HepG2 (cell line): ENCODE data around the gene ZFAND3.

Experiments used
- ARNT ChIP-seq: fragments of 450-650 bp; IDR thresholded peaks from 2 replicates; pipeline ENCODE4 v1.6.1; 2017
- CBFB ChIP-seq: sonication (generic); formaldehyde crosslinking; IDR thresholded peaks from 2 replicates; pipeline ENCODE4 v1.4.0; 2020; ENCODE audit warnings: missing genetic modification reagents
- CHD2 ChIP-seq: IDR thresholded peaks from 2 replicates; pipeline ENCODE4 v1.6.1; 2011; ENCODE audit warnings: low read depth, low read length, improper control_type of control experiment
- JUNB ChIP-seq: sonication (generic); formaldehyde crosslinking; IDR thresholded peaks from 2 replicates; pipeline ENCODE4 v1.8.0; 2022; ENCODE audit warnings: missing genetic modification reagents, mild to moderate bottlenecking, borderline replicate concordance
- MBD4 ChIP-seq: IDR thresholded peaks from 2 replicates; pipeline ENCODE4 v1.6.1; 2012; ENCODE audit warnings: low read length, inconsistent platforms, borderline replicate concordance
- PAX8 ChIP-seq: sonication (generic); formaldehyde crosslinking; IDR thresholded peaks from 2 replicates; pipeline ENCODE4 v1.8.0; 2022; ENCODE audit warnings: mild to moderate bottlenecking, missing genetic modification reagents, borderline replicate concordance
- POLR2AphosphoS5 ChIP-seq: IDR thresholded peaks from 2 replicates; pipeline ENCODE4 v1.6.1; 2012; ENCODE audit warnings: low read depth, low read length
- ZZZ3 ChIP-seq: sonication (generic); formaldehyde crosslinking; IDR thresholded peaks from 2 replicates; pipeline ENCODE4 v1.4.0; 2020; ENCODE audit warnings: missing genetic modification reagents, mild to moderate bottlenecking, borderline replicate concordance
- TF ChIP-seq, protein P1 (sequence below): sonication (generic); formaldehyde crosslinking; IDR thresholded peaks from one replicate; pipeline ENCODE4 v1.5.1; 2020; ENCODE audit warnings: mild to moderate bottlenecking, missing genetic modification reagents; ENCODE audit errors: not compliant biosample characterization
- TF ChIP-seq, protein P2 (sequence below): sonication (generic); formaldehyde crosslinking; IDR thresholded peaks from 2 replicates; pipeline ENCODE4 v1.9.0; 2021; ENCODE audit warnings: missing genetic modification reagents, borderline replicate concordance
- TF ChIP-seq, protein P3 (sequence below): sonication (generic); formaldehyde crosslinking; IDR thresholded peaks from 2 replicates; pipeline ENCODE4 v1.5.0; 2020; ENCODE audit warnings: mild to moderate bottlenecking, missing genetic modification reagents, moderate library complexity
- TF ChIP-seq, protein P4 (sequence below): IDR thresholded peaks from 2 replicates; pipeline ENCODE4 v1.6.1; 2016
- TF ChIP-seq, protein P5 (sequence below): sonication (generic); formaldehyde crosslinking; IDR thresholded peaks from 2 replicates; pipeline ENCODE4 v1.4.0; 2020; ENCODE audit warnings: missing genetic modification reagents

DNA sequence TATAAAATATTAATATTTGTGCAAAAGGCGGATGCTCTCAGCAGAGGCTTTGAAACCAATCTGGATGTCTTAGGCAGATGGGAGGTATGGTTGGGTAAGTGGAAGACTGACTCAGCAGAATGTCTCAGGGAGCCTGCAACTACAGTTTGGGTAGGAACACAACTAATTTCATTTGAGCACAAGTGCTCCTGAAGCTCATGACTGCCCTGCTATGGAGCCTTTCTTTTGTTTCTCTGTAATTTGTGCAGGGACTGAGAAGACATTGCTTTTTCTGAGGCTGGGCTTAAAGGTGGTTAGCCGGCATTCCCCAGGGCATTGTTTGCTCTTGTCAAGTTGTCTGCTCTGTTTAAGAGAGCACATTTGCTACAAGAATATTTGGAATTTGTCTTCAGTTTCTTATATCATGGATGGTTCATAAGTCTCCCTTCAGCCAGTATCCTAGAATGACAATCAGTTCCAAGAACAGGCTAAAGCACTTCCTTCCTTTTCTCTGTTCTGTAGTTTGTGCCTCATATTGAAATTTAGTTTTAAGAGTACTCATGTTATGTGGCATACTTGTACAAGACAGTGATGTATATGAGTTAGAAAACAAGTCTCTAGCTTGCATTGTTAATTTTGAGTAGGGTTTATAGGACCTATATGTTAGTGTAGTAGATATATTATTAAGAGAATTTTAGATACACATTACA lies 208.3 kb downstream of the ZFAND3 start:
- TF ChIP-seq, protein P1, sequence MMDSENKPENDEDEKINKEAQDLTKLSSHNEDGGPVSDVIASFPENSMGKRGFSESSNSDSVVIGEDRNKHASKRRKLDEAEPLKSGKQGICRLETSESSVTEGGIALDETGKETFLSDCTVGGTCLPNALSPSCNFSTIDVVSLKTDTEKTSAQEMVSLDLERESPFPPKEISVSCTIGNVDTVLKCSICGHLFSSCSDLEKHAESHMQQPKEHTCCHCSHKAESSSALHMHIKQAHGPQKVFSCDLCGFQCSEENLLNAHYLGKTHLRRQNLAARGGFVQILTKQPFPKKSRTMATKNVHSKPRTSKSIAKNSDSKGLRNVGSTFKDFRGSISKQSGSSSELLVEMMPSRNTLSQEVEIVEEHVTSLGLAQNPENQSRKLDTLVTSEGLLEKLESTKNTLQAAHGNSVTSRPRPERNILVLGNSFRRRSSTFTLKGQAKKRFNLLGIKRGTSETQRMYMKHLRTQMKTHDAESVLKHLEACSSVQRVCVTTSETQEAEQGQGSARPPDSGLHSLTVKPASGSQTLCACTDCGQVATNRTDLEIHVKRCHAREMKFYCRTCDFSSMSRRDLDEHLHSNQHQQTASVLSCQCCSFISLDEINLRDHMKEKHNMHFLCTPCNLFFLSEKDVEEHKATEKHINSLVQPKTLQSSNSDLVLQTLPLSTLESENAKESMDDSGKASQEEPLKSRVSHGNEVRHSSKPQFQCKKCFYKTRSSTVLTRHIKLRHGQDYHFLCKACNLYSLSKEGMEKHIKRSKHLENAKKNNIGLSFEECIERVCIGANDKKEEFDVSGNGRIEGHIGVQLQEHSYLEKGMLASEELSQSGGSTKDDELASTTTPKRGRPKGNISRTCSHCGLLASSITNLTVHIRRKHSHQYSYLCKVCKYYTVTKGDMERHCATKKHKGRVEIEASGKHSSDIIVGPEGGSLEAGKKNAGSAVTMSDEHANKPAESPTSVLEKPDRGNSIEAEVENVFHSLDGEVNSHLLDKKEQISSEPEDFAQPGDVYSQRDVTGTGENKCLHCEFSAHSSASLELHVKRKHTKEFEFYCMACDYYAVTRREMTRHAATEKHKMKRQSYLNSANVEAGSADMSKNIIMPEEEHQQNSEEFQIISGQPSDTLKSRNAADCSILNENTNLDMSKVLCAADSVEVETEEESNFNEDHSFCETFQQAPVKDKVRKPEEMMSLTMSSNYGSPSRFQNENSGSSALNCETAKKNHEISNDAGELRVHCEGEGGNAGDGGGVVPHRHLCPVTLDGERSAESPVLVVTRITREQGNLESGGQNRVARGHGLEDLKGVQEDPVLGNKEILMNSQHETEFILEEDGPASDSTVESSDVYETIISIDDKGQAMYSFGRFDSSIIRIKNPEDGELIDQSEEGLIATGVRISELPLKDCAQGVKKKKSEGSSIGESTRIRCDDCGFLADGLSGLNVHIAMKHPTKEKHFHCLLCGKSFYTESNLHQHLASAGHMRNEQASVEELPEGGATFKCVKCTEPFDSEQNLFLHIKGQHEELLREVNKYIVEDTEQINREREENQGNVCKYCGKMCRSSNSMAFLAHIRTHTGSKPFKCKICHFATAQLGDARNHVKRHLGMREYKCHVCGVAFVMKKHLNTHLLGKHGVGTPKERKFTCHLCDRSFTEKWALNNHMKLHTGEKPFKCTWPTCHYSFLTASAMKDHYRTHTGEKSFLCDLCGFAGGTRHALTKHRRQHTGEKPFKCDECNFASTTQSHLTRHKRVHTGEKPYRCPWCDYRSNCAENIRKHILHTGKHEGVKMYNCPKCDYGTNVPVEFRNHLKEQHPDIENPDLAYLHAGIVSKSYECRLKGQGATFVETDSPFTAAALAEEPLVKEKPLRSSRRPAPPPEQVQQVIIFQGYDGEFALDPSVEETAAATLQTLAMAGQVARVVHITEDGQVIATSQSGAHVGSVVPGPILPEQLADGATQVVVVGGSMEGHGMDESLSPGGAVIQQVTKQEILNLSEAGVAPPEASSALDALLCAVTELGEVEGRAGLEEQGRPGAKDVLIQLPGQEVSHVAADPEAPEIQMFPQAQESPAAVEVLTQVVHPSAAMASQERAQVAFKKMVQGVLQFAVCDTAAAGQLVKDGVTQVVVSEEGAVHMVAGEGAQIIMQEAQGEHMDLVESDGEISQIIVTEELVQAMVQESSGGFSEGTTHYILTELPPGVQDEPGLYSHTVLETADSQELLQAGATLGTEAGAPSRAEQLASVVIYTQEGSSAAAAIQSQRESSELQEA: no peak
- TF ChIP-seq MBD4 (no peak), ARNT (no peak), JUNB (CRISPR knock-in tag) (no peak), POLR2AphosphoS5 (no peak), PAX8 (CRISPR knock-in tag) (no peak), ZZZ3 (CRISPR knock-in tag) (no peak), CHD2 (no peak), CBFB (CRISPR knock-in tag) (no peak)
- TF ChIP-seq, protein P2, sequence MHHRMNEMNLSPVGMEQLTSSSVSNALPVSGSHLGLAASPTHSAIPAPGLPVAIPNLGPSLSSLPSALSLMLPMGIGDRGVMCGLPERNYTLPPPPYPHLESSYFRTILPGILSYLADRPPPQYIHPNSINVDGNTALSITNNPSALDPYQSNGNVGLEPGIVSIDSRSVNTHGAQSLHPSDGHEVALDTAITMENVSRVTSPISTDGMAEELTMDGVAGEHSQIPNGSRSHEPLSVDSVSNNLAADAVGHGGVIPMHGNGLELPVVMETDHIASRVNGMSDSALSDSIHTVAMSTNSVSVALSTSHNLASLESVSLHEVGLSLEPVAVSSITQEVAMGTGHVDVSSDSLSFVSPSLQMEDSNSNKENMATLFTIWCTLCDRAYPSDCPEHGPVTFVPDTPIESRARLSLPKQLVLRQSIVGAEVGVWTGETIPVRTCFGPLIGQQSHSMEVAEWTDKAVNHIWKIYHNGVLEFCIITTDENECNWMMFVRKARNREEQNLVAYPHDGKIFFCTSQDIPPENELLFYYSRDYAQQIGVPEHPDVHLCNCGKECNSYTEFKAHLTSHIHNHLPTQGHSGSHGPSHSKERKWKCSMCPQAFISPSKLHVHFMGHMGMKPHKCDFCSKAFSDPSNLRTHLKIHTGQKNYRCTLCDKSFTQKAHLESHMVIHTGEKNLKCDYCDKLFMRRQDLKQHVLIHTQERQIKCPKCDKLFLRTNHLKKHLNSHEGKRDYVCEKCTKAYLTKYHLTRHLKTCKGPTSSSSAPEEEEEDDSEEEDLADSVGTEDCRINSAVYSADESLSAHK: no peak
- TF ChIP-seq, protein P3, sequence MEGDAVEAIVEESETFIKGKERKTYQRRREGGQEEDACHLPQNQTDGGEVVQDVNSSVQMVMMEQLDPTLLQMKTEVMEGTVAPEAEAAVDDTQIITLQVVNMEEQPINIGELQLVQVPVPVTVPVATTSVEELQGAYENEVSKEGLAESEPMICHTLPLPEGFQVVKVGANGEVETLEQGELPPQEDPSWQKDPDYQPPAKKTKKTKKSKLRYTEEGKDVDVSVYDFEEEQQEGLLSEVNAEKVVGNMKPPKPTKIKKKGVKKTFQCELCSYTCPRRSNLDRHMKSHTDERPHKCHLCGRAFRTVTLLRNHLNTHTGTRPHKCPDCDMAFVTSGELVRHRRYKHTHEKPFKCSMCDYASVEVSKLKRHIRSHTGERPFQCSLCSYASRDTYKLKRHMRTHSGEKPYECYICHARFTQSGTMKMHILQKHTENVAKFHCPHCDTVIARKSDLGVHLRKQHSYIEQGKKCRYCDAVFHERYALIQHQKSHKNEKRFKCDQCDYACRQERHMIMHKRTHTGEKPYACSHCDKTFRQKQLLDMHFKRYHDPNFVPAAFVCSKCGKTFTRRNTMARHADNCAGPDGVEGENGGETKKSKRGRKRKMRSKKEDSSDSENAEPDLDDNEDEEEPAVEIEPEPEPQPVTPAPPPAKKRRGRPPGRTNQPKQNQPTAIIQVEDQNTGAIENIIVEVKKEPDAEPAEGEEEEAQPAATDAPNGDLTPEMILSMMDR: no peak
- TF ChIP-seq, protein P4, sequence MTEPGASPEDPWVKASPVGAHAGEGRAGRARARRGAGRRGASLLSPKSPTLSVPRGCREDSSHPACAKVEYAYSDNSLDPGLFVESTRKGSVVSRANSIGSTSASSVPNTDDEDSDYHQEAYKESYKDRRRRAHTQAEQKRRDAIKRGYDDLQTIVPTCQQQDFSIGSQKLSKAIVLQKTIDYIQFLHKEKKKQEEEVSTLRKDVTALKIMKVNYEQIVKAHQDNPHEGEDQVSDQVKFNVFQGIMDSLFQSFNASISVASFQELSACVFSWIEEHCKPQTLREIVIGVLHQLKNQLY (CRISPR knock-in tag): no peak
- TF ChIP-seq, protein P5, sequence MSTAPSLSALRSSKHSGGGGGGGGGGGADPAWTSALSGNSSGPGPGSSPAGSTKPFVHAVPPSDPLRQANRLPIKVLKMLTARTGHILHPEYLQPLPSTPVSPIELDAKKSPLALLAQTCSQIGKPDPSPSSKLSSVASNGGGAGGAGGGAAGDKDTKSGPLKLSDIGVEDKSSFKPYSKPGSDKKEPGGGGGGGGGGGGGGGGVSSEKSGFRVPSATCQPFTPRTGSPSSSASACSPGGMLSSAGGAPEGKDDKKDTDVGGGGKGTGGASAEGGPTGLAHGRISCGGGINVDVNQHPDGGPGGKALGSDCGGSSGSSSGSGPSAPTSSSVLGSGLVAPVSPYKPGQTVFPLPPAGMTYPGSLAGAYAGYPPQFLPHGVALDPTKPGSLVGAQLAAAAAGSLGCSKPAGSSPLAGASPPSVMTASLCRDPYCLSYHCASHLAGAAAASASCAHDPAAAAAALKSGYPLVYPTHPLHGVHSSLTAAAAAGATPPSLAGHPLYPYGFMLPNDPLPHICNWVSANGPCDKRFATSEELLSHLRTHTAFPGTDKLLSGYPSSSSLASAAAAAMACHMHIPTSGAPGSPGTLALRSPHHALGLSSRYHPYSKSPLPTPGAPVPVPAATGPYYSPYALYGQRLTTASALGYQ (CRISPR knock-in tag): no peak
